ENCODE results near the gene VWA5A. TPM values are rescaled to one million over a fixed set of nuclear protein-coding genes. Genes with fewer than 3 reads are reported as not detected.

The VWA5A gene
- total RNA-seq, 1 donor = 6.5 TPM

DNA sequence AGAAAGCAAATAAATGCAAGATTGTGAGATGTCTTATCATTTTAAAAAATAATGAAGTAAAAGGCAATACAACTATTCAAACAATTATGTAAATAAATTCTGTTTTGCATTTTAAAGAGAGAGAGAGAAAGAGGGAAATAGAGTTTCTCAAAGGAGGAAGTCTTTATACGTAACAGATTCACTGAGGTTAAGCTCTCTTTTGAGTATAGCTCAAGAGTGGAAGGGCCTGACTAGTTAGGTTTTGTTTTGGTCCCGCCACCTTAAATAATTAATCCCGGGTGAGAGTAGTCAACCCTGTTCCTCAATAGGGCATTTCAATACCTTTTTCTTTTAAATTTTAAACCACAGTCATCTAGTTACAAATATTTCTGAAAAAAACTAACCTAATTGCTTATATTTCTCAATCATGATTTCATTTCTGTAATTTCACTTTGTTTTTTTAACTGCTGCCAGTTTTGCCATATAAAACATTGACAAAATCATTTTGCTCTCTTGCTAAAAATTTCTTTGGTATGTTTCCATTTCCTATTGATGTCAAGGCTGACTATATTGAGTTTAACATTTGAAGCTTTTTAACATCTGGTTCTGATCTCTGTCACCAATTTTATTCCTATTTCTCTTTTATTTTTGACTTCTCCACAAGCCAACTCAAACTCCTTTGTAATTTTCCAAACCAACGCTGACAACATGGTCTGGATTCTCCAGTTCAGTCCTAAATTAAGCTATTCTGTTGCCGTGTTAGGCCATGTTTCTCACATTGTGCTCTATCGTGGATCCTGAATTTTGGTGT, 78.2 kb downstream of the VWA5A start:
- TF ChIP-seq, protein P1, sequence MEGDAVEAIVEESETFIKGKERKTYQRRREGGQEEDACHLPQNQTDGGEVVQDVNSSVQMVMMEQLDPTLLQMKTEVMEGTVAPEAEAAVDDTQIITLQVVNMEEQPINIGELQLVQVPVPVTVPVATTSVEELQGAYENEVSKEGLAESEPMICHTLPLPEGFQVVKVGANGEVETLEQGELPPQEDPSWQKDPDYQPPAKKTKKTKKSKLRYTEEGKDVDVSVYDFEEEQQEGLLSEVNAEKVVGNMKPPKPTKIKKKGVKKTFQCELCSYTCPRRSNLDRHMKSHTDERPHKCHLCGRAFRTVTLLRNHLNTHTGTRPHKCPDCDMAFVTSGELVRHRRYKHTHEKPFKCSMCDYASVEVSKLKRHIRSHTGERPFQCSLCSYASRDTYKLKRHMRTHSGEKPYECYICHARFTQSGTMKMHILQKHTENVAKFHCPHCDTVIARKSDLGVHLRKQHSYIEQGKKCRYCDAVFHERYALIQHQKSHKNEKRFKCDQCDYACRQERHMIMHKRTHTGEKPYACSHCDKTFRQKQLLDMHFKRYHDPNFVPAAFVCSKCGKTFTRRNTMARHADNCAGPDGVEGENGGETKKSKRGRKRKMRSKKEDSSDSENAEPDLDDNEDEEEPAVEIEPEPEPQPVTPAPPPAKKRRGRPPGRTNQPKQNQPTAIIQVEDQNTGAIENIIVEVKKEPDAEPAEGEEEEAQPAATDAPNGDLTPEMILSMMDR (IDR thresholded peaks at IDR 0.05; ENCODE audit: insufficient read depth, low read depth, low read length) = no peak
- no peak overlapping the region for H3K4me3 ChIP-seq (ENCODE audit: low read depth, low read length)
- DNase-seq (ENCODE audit: low read depth) = no peak

DNA sequence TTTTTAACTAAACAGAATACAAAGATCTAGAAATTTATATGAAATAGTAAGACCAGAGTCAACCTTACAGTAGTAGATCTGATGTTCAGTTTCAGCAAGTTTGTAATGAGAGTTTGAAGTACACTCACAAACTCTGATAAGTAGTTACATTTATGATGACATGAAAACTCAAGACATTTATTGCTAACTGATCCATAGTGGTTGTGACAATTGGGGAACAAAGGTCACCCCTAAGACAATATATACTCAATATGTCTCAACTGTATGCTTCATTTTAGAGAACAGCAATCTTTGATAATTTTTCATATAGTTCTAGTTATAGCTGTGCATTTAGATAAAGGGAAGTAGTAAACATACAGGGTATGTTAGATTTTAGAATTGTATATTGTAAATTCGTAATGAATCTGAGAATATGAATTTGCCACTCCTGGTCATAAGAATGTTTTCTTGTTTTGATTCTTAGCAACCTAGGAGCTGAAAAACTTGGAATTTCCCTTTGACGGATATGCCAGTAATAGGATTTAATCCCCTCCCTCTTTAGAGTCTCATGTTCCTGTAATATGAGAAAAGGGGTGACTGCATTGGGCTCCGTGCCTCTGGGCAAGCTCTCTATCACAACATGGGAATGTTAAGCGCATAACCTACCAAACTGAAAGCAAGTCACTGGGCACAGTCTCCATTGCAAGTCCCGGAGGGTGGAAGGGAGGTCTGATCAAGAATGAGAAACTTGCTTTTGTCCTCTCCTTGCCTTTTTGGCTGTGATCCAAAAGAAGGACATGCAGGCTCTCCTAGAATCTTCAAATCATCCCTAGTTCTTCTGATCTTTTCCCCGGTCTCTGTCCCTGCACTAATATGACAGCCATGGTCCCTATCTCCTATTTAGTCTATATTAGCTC, 79.3 kb downstream of the VWA5A start:
- H3K4me3 ChIP-seq (ENCODE audit: low read depth, low read length) = no peak overlapping the region
- peak; percentile 2 for DNase-seq (ENCODE audit: low read depth)
- TF ChIP-seq, protein P1 (IDR thresholded peaks at IDR 0.05; ENCODE audit: insufficient read depth, low read depth, low read length) = no peak

DNA sequence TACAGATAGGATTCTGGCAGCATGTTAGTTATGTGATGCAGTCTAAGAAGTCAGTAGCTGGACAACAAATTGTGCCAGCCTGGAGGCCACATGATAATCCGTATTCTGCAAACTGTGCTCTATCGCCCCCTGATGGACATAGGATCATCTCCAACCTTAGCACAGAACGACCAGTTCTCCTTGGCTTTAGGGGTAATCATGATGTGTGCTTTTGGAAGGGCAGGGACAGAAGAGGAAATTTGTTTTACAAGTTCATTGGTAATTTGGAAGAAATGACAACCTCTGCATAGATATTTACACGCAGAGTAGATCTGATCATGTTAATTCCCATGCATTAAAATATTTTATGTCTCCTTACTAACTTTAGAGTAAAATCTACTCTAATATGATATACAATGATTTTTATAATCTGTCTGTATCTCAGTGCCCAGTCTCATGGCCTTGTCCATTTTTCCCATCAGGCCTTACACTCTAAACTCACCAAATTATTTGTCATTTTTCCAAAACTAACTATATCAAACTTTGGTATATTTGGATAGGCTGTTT, 80.0 kb downstream of the VWA5A start:
- peak; percentile 47 for DNase-seq (ENCODE audit: low read depth)
- H3K4me3 ChIP-seq (ENCODE audit: low read depth, low read length) = no peak overlapping the region
- TF ChIP-seq, protein P1 (IDR thresholded peaks at IDR 0.05; ENCODE audit: insufficient read depth, low read depth, low read length) = peak; percentile 74

Other genes starting within 250 kb of the VWA5A start
- gene TMEM225, start 229.8 kb upstream of the VWA5A start, total RNA-seq = not detected in 2 replicates
- gene OR8D4, start 213.3 kb upstream of the VWA5A start, total RNA-seq = not detected in 2 replicates
- not detected in 2 replicates for gene OR4D5, start 175.8 kb upstream of the VWA5A start, total RNA-seq
- gene OR6T1, start 171.6 kb upstream of the VWA5A start, total RNA-seq = not detected in 2 replicates
- gene OR10S1, start 137.7 kb upstream of the VWA5A start, total RNA-seq = not detected in 2 replicates
- not detected in 2 replicates for gene OR10G6, start 120.3 kb upstream of the VWA5A start, total RNA-seq
- not detected in 2 replicates for gene OR10G4, start 102.5 kb upstream of the VWA5A start, total RNA-seq
- not detected in 2 replicates for gene OR10G9, start 92.4 kb upstream of the VWA5A start, total RNA-seq
- gene OR10G8, start 88.7 kb upstream of the VWA5A start, total RNA-seq = not detected in 2 replicates
- not detected in 2 replicates for gene OR10G7, start 74.1 kb upstream of the VWA5A start, total RNA-seq
- not detected in 2 replicates for gene OR10D3, start 67.9 kb downstream of the VWA5A start, total RNA-seq
- gene OR8G1, start 125.6 kb downstream of the VWA5A start, total RNA-seq = under 0.01 TPM in 1 of 2 replicates, not detected in the other
- not detected in 2 replicates for gene OR8G5, start 140.9 kb downstream of the VWA5A start, total RNA-seq
- 0.32 TPM in 1 of 2 replicates, not detected in the other for gene OR8D1, start 198.5 kb downstream of the VWA5A start, total RNA-seq
- not detected in 2 replicates for gene OR8D2, start 204.7 kb downstream of the VWA5A start, total RNA-seq

Measured in fibroblast of villous mesenchyme (primary cell).